Sigmoid colon (tissue), 4 donors: ENCODE results near the gene PPARD.

Experiments used
- EP300 ChIP-seq, 4 donors: sonication (generic); formaldehyde crosslinking; IDR thresholded peaks; one replicate each; pipeline ENCODE4 v1.6.1; 2017; ENCODE audit warnings: antibody characterized with exemption in 4 of 4
- POLR2A ChIP-seq, 2 donors: fragments of 450-650 bp; IDR thresholded peaks; one replicate each; pipeline ENCODE4 v1.6.1; 2016; ENCODE audit warnings: antibody characterized with exemption in 2 of 2, mild to moderate bottlenecking in 2 of 2, moderate library complexity in 2 of 2
- POLR2AphosphoS5 ChIP-seq, 4 donors: sonication (generic); formaldehyde crosslinking; IDR thresholded peaks; one replicate each; pipeline ENCODE4 v1.6.1; 2017; ENCODE audit warnings: antibody characterized with exemption in 4 of 4
- TF ChIP-seq, protein P1 (sequence below), 4 experiments: fragments of 450-650 bp in 3 of 4; fragments of 200-600 bp in 1 of 4; IDR thresholded peaks; one replicate each; pipeline ENCODE4 v1.5.1; 2016 to 2019; ENCODE audit warnings: antibody characterized with exemption in 4 of 4, mild to moderate bottlenecking in 3 of 4, moderate library complexity in 2 of 4

DNA sequence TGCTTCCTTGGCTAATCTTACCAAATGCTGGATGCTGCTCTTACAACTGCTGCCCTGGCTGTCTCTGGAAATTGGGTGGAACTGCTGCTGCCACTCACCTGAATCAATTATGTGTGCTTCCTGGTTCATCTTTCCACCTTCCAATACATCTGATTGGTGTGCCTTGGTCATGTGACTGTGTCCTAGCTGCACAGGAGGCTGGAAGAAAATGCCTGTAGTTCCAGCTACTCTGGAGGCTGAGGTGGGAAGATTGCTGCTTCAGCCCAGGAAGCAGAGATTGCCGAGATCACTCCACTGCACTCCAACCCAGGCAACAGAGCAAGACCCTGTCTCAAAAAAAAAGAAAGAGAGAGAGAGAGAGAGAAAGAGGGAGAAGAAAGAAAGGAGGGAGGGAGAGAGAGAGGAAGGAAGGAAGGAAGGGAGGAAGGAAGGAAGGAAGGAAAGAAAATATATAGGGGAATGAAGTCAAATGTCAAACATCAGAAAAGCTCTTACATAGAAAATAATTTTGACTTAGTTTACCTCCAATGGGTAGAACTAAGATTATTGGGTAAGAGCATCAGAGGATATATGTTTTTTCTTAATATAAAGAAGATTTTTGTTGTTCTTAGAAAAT, 14.1 kb upstream of the PPARD start:
- TF ChIP-seq, protein P1, sequence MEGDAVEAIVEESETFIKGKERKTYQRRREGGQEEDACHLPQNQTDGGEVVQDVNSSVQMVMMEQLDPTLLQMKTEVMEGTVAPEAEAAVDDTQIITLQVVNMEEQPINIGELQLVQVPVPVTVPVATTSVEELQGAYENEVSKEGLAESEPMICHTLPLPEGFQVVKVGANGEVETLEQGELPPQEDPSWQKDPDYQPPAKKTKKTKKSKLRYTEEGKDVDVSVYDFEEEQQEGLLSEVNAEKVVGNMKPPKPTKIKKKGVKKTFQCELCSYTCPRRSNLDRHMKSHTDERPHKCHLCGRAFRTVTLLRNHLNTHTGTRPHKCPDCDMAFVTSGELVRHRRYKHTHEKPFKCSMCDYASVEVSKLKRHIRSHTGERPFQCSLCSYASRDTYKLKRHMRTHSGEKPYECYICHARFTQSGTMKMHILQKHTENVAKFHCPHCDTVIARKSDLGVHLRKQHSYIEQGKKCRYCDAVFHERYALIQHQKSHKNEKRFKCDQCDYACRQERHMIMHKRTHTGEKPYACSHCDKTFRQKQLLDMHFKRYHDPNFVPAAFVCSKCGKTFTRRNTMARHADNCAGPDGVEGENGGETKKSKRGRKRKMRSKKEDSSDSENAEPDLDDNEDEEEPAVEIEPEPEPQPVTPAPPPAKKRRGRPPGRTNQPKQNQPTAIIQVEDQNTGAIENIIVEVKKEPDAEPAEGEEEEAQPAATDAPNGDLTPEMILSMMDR (IDR thresholded peaks at IDR 0.05): no peak
- TF ChIP-seq EP300 (IDR thresholded peaks at IDR 0.05) (no peak), POLR2A (IDR thresholded peaks at IDR 0.05) (no peak), POLR2AphosphoS5 (IDR thresholded peaks at IDR 0.05) (no peak)
